Mesothelial cell of epicardium (in vitro differentiated cells): ENCODE results near the gene GNG3. TPM values are rescaled to one million over a fixed set of nuclear protein-coding genes. Genes with fewer than 3 reads are reported as not detected.

Experiments
- DNase-seq, 2 experiments: peaks; one replicate each; pipeline ENCODE4 v3.0.0; 2021; ENCODE audit warnings: low spot score in 2 of 2; ENCODE audit not compliant: unreplicated experiment in 2 of 2
- H3K27ac Mint-ChIP-seq: 2 replicates; pipeline ENCODE4 v1.8.0; 2021; ENCODE audit warnings: mixed read lengths
- H3K27me3 Mint-ChIP-seq: 2 replicates; pipeline ENCODE4 v1.8.0; 2021; ENCODE audit warnings: low read depth, mixed read lengths
- H3K36me3 Mint-ChIP-seq: 2 replicates; pipeline ENCODE4 v1.8.0; 2021; ENCODE audit warnings: mixed read lengths
- H3K4me1 Mint-ChIP-seq: 2 replicates; pipeline ENCODE4 v1.8.0; 2021; ENCODE audit warnings: mixed read lengths
- H3K4me3 Mint-ChIP-seq: 2 replicates; pipeline ENCODE4 v1.8.0; 2021; ENCODE audit warnings: mild to moderate bottlenecking, moderate library complexity, mixed read lengths
- H3K9me3 Mint-ChIP-seq: 2 replicates; pipeline ENCODE4 v1.8.0; 2021; ENCODE audit warnings: mixed read lengths
- CTCF ChIP-seq: fragments of 200-600 bp; sonication (generic); IDR thresholded peaks from one replicate; pipeline ENCODE4 v1.5.0; 2021; ENCODE audit warnings: antibody characterized with exemption; ENCODE audit not compliant: unreplicated experiment
- total RNA-seq: library from RNA; stranded (reverse); gene quantifications from 3 replicates; pipeline ENCODE4 v1.2.1, GENCODE V29; 2021

GNG3 gene
- total RNA-seq, 1 donor from 2014 or later = 1.5 TPM

DNA sequence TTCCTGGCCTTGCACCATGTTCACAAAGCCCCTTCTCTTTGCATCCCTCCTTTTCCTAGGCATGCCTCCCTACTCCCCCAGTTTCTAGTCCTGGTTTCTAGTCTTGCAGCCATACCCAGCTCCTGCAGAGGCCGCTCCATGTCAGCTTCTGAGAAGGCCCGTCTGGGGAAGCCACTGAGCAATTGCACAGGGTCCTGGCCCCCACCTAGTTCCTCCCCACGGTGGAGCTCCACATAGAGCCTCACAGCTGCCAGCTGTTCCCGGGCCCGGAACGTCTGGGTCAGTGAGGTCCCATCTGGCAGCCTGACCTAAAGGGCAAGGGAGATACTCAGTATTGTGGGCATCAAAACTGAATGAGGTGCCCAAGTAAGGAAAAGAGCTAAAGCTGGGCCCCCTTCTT, 30.8 kb upstream of the GNG3 start:
- Mint-ChIP-seq H3K27me3 (no peaks in the 10 kb centered on the region), H3K9me3 (no peaks in the 10 kb centered on the region), H3K36me3 (peaks cover 15% of the 10 kb centered on the region), H3K4me3 (peak overlapping the region; percentile 91), H3K27ac (no peak overlapping the region), H3K4me1 (peaks cover 28% of the 10 kb centered on the region)
- no peak for DNase-seq
- no peak for TF ChIP-seq CTCF

DNA sequence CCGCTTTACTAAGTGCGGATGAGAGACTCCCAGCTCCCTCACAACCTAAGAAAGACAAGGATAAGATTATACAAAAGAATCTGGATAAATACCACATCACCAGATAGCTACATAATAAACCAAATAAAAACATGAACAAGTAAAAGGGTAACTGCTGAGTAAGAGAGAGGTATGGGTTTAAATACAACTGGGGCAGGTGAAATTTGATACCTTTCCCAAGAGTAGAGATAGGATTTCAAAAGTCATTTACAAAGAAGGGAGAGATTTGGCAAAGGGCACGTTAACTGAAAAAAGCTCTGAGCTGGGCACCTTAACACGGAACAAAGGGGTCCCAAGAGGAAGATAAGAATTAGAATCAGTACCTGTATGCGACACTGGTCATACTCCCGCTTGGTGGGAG, 30.3 kb upstream of the GNG3 start:
- Mint-ChIP-seq H3K27me3 (no peaks in the 10 kb centered on the region), H3K27ac (no peak overlapping the region), H3K4me1 (peaks cover 27% of the 10 kb centered on the region), H3K4me3 (peak overlapping the region; percentile 91), H3K36me3 (peaks cover 15% of the 10 kb centered on the region), H3K9me3 (no peaks in the 10 kb centered on the region)
- no peak for TF ChIP-seq CTCF
- no peak for DNase-seq

GRCh38 chr11:62677714-62678113, 29.8 kb upstream of the GNG3 start:
- H3K27ac Mint-ChIP-seq = peak overlapping the region; percentile 98
- H3K4me3 Mint-ChIP-seq = peak overlapping the region; percentile 91
- peaks cover 26% of the 10 kb centered on the region for H3K4me1 Mint-ChIP-seq
- DNase-seq = no peak
- no peaks in the 10 kb centered on the region for H3K27me3 Mint-ChIP-seq
- TF ChIP-seq CTCF = no peak
- peaks cover 15% of the 10 kb centered on the region for H3K36me3 Mint-ChIP-seq
- H3K9me3 Mint-ChIP-seq = no peaks in the 10 kb centered on the region

GRCh38 chr11:62678433-62678769, 29.1 kb upstream of the GNG3 start:
- Mint-ChIP-seq H3K27ac (peak overlapping the region; percentile 98), H3K27me3 (no peaks in the 10 kb centered on the region), H3K4me1 (peaks cover 26% of the 10 kb centered on the region), H3K4me3 (peak overlapping the region; percentile 91), H3K36me3 (peaks cover 15% of the 10 kb centered on the region), H3K9me3 (no peaks in the 10 kb centered on the region)
- DNase-seq = no peak
- TF ChIP-seq CTCF = no peak

DNA sequence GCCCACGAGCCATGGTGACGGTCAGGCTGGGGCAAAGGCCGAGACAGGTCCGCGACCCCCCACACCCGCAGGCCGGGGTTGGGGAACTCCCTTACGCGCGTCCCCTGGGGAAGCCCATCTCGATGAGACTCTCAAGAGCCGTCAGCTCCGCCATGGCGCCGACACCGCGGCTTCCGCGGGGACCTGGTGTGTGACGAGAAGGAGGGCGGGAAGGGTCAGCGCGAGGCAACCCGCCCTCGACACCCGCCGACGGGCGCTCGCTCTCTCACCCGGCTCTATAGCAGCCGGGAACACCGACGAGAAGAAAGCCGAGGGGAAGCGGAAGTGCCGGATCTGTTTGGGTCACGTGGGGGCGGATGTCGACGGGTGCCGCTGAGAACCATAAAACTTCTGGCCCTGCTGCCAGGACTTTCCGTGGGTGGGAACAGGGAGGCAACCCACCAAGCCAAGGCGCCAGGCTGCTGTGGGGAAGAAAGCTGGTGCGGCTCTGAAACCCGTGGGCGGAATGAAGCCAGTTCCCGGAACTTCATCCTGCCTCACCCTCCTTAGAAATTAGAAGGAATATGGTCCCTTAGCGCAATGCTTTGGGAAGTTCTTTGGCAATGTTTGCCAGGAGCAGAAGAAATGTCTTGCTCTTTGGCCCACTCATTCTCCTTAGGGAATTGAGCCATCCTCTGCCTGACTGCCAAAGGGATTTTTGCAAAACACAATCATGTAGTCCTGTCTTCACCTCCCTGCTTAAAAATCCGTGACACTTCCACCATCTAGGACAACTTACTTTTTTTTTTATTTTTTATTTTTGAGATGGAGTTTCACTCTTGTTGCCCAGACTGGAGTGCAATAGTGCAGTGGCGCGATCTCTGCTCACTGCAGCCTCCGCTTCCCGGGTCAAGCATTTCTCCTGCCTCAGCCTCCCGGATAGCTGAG, 28.4 kb upstream of the GNG3 start, which contains the start of gene UBXN1:
UBXN1 (minus strand) TSS at position 304 of the 927 bp plus-strand sequence; CDS start at position 154, 150 bp downstream.
- Mint-ChIP-seq H3K4me1 (peaks cover 26% of the 10 kb centered on the region), H3K36me3 (peaks cover 15% of the 10 kb centered on the region), H3K4me3 (peak within 1 kb of the TSS; percentile 91), H3K27ac (peak within 1 kb of the TSS; percentile 98), H3K27me3 (no peaks in the 10 kb centered on the region), H3K9me3 (no peaks in the 10 kb centered on the region)
- peak; percentile 54 to 83 for DNase-seq
- TF ChIP-seq CTCF = no peak
